GM19438 (cell line): ENCODE results near the gene HACE1.
"Not testable (repeated sequence)": the region's sequence is repeated elsewhere in the genome, so short reads cannot be mapped to it uniquely, and the experiment has no call there.

Experiments used
- ATAC-seq: cut with Tn5 transposase; IDR thresholded peaks from one replicate; pipeline ENCODE4 v1.9.1; 2021; ENCODE audit warnings: low read depth; ENCODE audit not compliant: unreplicated experiment

The HACE1 gene

GRCh38 chr6:104829183-104829958 lies 30.3 kb downstream of the HACE1 start:
- no peak for ATAC-seq

GRCh38 chr6:104828478-104828877 lies 31.2 kb downstream of the HACE1 start:
- no peak for ATAC-seq

DNA sequence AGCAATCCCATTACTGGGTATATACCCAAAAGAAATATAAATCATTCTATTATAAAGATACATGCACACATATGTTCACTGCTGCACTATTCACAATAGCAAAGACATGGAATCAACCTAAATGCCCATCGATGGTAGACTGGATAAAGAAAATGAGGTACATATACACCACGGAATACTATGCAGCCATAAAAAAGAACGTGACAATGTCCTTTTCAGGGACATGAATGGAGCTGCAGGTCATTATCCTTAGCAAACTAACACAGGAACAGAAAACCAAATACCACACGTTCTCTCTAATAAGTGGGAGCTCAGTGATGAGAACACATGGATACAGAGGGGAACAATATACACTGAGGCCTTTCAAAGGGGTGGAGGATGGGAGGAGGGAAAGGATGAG lies 38.9 kb downstream of the HACE1 start:
- ATAC-seq: not testable (repeated sequence)

GRCh38 chr6:104816125-104816524 lies 43.6 kb downstream of the HACE1 start:
- no peak for ATAC-seq

DNA sequence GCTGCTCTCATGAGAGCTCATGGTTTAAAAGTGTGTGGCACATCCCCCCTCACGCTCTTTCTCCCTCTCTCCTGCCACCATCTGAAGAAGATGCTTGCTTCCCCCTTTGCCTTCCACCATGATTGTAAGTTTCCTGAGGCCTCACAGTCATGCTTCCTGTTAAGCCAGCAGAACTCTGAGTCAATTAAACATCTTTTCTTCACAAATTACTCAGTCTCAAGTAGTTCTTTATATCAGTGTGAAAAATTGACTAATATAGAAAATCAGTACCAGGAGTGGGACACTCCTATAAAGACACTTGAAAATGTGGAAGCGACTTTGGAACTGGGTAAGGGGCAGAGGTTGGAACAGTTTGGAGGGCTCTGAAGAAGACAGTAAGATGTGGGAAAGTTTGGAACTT lies 45.0 kb downstream of the HACE1 start:
- no peak for ATAC-seq

- ATAC-seq: no peak
Observed at GRCh38 chr6:104813552-104813951, 46.2 kb downstream of the HACE1 start.

GRCh38 chr6:104809116-104809515 lies 50.6 kb downstream of the HACE1 start:
- no peak for ATAC-seq

GRCh38 chr6:104805335-104805734 lies 54.4 kb downstream of the HACE1 start:
- not testable (repeated sequence) for ATAC-seq

- no peak for ATAC-seq
Observed at GRCh38 chr6:104799134-104799657, 60.5 kb downstream of the HACE1 start.

- no peak for ATAC-seq
Observed at GRCh38 chr6:104796031-104796785, 63.5 kb downstream of the HACE1 start.

- ATAC-seq: no peak
Observed at GRCh38 chr6:104795363-104795762, 64.4 kb downstream of the HACE1 start.

DNA sequence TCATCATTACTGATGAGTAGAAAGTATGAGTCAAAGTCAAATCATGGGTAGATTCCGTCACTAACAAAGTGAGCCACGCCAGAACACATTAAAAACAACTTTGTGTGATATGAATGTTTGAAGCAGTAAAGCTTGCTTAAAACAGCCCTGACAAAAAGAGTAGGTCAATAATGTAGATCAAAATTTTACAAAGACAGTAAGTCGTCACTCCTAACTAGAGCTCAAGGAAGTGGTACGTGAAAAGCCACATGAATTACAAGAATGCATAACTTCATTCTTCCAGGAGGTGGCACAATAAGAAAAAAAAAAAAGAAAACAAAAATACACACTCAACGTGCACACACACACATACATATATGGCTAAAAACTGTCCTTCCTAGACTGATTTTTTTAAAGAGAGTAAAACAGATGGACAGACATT lies 69.9 kb downstream of the HACE1 start:
- peak; percentile 84 for ATAC-seq

GRCh38 chr6:104788400-104788799 lies 71.3 kb downstream of the HACE1 start:
- no peak for ATAC-seq

GRCh38 chr6:104787305-104787704 lies 72.4 kb downstream of the HACE1 start:
- ATAC-seq: no peak

DNA sequence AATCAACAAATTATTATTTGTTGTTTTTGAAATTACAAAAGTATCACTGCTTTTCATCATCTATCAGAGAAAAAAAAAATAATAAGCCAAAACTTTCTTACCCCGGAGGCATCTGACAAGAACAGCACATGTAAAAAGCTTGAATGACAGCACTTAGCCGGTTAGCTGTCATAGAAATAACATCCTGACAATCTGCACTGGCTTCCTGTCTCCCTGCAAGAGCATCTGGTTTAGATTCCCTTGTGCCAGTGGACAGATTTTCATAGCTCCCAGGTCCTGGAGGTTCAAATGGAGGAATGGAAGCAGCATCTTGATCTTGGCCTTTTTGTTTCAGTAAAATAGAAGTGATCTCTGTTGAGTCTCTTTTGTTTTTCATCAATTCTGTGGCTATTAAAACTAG lies 74.8 kb downstream of the HACE1 start:
- ATAC-seq: no peak

GRCh38 chr6:104771258-104771832 lies 88.4 kb downstream of the HACE1 start:
- peak; percentile 87 for ATAC-seq

GRCh38 chr6:104768906-104769305 lies 90.8 kb downstream of the HACE1 start:
- ATAC-seq: no peak

- ATAC-seq: no peak
Observed at GRCh38 chr6:104766595-104766994, 93.1 kb downstream of the HACE1 start.

DNA sequence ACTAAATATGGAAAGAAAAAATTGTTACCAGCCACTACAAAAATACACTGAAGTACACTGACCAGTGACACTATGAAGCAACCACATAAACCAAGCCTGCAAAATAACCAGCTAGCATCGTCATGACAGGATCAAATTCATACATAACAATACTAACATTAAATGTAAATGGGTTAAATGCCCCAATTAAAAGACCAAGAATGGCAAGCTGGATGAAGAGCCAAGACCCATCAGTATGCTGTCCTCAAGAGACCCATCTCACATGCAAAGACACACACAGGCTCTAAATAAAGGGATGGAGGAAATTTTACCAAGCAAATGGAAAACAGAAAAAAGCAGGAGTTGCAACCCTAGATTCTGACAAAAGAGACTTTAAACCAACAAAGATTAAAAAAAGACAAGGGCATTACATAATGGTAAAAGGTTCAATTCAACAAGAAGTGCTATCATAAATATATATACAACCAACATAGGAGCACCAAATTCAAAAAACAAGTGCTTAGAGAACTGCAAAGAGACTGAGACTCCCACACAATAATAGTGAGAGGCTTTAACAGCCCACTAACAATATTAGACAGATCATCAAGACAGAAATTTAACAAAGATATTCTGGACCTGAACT lies 104.8 kb downstream of the HACE1 start:
- ATAC-seq: no peak

GRCh38 chr6:104753251-104753650 lies 106.5 kb downstream of the HACE1 start:
- ATAC-seq: no peak

DNA sequence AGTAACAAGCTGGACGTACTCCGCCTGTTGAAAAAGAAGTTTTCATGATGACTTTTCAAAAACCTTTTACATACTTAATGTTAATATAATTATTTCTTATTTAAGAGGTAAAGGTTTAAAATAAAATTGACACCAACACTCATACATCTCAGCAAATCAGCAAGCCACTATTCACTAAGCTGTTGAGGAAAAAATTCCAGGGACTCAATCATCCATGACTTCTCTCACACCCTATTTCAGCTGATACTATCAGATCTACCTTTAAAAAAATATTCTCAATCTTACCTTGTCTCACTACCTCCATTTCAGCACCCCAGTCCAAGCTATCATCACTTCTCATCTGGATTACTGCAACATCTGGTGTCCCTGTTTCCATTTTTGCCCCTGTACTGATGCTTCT lies 109.3 kb downstream of the HACE1 start:
- no peak for ATAC-seq
